SK-N-SH treated with all-trans-retinoic acid at 6 μM for 48 hours (cell line): ENCODE measurements around the gene ORC3.

ENCODE experiments used
- ARNTL ChIP-seq: fragments of 450-650 bp; formaldehyde crosslinking; IDR thresholded peaks from 2 replicates; pipeline ENCODE4 v1.5.0; 2020; ENCODE audit warnings: low read depth, mild to moderate bottlenecking, moderate library complexity, borderline replicate concordance
- BACH2 ChIP-seq: fragments of 250-450 bp; sonication (Bioruptor Pico); IDR thresholded peaks from 2 replicates; pipeline ENCODE4 v1.9.0; 2021; ENCODE audit warnings: mild to moderate bottlenecking, borderline replicate concordance
- CREB5 ChIP-seq: fragments of 250-450 bp; sonication (Bioruptor Pico); IDR thresholded peaks from 2 replicates; pipeline ENCODE4 v1.5.1; 2020; ENCODE audit warnings: low read depth, mild to moderate bottlenecking, moderate library complexity
- CSDC2 ChIP-seq: fragments of 250-450 bp; sonication (Bioruptor Pico); IDR thresholded peaks from 2 replicates; pipeline ENCODE4 v1.5.0; 2020; ENCODE audit warnings: mild to moderate bottlenecking, moderate library complexity
- OSR1 ChIP-seq: fragments of 250-450 bp; sonication (Bioruptor Pico); IDR thresholded peaks from 2 replicates; pipeline ENCODE4 v1.8.0; 2022; ENCODE audit warnings: moderate library complexity, mild to moderate bottlenecking, inconsistent platforms
- PATZ1 ChIP-seq: fragments of 250-450 bp; sonication (Bioruptor Pico); IDR thresholded peaks from 2 replicates; pipeline ENCODE4 v1.8.0; 2020; ENCODE audit warnings: mild to moderate bottlenecking, moderate library complexity, borderline replicate concordance
- POU6F1 ChIP-seq: fragments of 250-450 bp; sonication (Bioruptor Pico); IDR thresholded peaks from 2 replicates; pipeline ENCODE4 v1.8.0; 2021; ENCODE audit warnings: low read depth, mild to moderate bottlenecking, moderate library complexity, borderline replicate concordance
- PPARA ChIP-seq: fragments of 250-450 bp; sonication (Bioruptor Pico); IDR thresholded peaks from 2 replicates; pipeline ENCODE4 v1.5.0; 2020; ENCODE audit warnings: mild to moderate bottlenecking, borderline replicate concordance
- RARB ChIP-seq: fragments of 250-450 bp; sonication (Bioruptor Pico); IDR thresholded peaks from 2 replicates; pipeline ENCODE4 v1.8.0; 2021; ENCODE audit warnings: mild to moderate bottlenecking, moderate library complexity
- TOX ChIP-seq: fragments of 250-450 bp; sonication (Bioruptor Pico); IDR thresholded peaks from 2 replicates; pipeline ENCODE4 v1.8.0; 2021; ENCODE audit warnings: mild to moderate bottlenecking, moderate library complexity, borderline replicate concordance
- ZC3H10 ChIP-seq: fragments of 250-450 bp; sonication (Bioruptor Pico); IDR thresholded peaks from 2 replicates; pipeline ENCODE4 v1.5.1; 2021; ENCODE audit warnings: mild to moderate bottlenecking, moderate library complexity
- ZFP3 ChIP-seq: fragments of 250-450 bp; sonication (Bioruptor Pico); IDR thresholded peaks from 2 replicates; pipeline ENCODE4 v1.5.0; 2020; ENCODE audit warnings: mild to moderate bottlenecking, moderate library complexity
- ZFP30 ChIP-seq: fragments of 450-650 bp; formaldehyde crosslinking; IDR thresholded peaks from 2 replicates; pipeline ENCODE4 v1.5.0; 2022; ENCODE audit warnings: mild to moderate bottlenecking, moderate library complexity
- ZNF8 ChIP-seq: fragments of 450-650 bp; formaldehyde crosslinking; IDR thresholded peaks from 2 replicates; pipeline ENCODE4 v1.5.0; 2020; ENCODE audit warnings: mild to moderate bottlenecking, moderate library complexity

- TF ChIP-seq TOX (CRISPR knock-in tag) (no peak), ARNTL (CRISPR knock-in tag) (no peak), PATZ1 (CRISPR knock-in tag) (no peak), CSDC2 (no peak), POU6F1 (CRISPR knock-in tag) (no peak), OSR1 (CRISPR knock-in tag) (no peak), CREB5 (no peak), ZFP30 (CRISPR knock-in tag) (no peak), PPARA (CRISPR knock-in tag) (no peak), ZNF8 (CRISPR knock-in tag) (no peak), ZC3H10 (CRISPR knock-in tag) (no peak), RARB (CRISPR knock-in tag) (no peak), BACH2 (CRISPR knock-in tag) (no peak), ZFP3 (no peak)
Measured at GRCh38 chr6:87654875-87655454, 65.0 kb downstream of the ORC3 start.
